GM13976 (cell line): ENCODE measurements around the gene NEDD4L.

Experiments used
- DNase-seq: peaks from one replicate; pipeline ENCODE4 v3.0.0; 2012; ENCODE audit warnings: low spot score
- CTCF ChIP-seq: IDR thresholded peaks from 2 replicates; pipeline ENCODE4 v1.5.1; 2012; ENCODE audit warnings: borderline replicate concordance, mild to moderate bottlenecking; ENCODE audit not compliant: insufficient read depth; ENCODE audit errors: extremely low read depth, missing control alignments, control extremely low read depth
- in situ Hi-C: fragments of 300-500 bp; cut with MboI; formaldehyde crosslinking; loops from one replicate; pipeline ENCODE4 v1.12.0; 2022; ENCODE audit warnings: low sequenced_read_pairs, mixed read lengths, inconsistent platforms; ENCODE audit not compliant: unreplicated experiment

Gene NEDD4L

GRCh38 chr18:58124475-58124874, 80.4 kb downstream of the NEDD4L start:
- in situ Hi-C loops, result loop anchor here (10.0 to 25.0 kb wide), 3 partner anchors 80 to 487 kb away; partner anchors contain the start of gene NEDD4L

DNA sequence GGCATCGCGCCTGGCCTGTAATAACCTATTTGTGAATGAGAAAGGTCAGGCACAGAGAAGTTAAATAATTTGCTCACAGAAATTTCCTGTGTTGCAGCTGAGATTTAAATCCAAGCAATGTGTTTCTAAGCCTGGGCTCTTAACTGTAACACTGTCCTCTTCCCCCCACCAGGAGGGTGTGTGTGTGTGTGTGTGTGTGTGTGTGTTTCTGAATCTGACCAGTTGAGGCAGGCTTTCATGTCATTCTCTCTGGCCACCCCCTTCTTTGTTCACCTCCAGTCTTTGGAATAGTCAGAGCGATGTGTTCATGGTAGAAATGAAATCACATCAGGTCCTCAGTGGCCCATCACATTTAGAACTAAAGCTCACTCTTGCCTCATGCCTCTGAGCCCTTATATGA, 81.2 kb downstream of the NEDD4L start:
- in situ Hi-C loops, result loop anchor here (10.0 kb wide), 2 partner anchors 80 to 230 kb away; partner anchors contain the start of gene NEDD4L
- no peak for TF ChIP-seq CTCF
- DNase-seq, result no peak

More at GRCh38 chr18:58124475-58124874, 80.4 kb downstream of the NEDD4L start:
- DNase-seq, result no peak
- TF ChIP-seq CTCF, result no peak

DNA sequence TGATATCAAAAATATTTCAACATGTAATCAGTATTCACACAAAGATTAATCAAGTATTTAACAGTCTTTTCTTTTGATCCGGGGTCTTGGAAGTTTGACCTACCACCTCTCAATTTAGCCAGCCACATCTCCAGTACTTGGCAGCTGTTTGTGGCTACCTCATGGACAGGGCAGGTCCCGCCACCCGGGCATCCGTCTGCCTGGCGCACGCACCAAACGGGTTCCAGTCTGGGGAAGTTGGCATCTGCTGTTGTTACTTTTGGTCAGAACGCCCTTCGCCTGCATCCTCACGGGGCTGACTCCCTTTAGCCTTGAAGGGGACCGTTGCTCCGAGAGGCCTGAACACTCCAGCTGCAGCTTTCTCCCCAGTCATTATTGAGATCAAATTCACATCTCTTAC, 81.7 kb downstream of the NEDD4L start:
- in situ Hi-C loops, result loop anchor here (10.0 kb wide), 2 partner anchors 81 to 231 kb away; partner anchors contain the start of gene NEDD4L

GRCh38 chr18:58128381-58129374, 84.7 kb downstream of the NEDD4L start:
- DNase-seq, result no peak
- in situ Hi-C loops, result loop anchor here (10.0 kb wide), 2 partner anchors 84 to 234 kb away; partner anchors contain the start of gene NEDD4L
- TF ChIP-seq CTCF, result no peak

More for the DNA sequence above, 81.7 kb downstream of the NEDD4L start:
- no peak for TF ChIP-seq CTCF
- DNase-seq, result no peak

- no peak for TF ChIP-seq CTCF
- in situ Hi-C loops, result no loop called here
- DNase-seq, result no peak
These were observed 88.7 kb downstream of the NEDD4L start for GRCh38 chr18:58132595-58133261.

DNA sequence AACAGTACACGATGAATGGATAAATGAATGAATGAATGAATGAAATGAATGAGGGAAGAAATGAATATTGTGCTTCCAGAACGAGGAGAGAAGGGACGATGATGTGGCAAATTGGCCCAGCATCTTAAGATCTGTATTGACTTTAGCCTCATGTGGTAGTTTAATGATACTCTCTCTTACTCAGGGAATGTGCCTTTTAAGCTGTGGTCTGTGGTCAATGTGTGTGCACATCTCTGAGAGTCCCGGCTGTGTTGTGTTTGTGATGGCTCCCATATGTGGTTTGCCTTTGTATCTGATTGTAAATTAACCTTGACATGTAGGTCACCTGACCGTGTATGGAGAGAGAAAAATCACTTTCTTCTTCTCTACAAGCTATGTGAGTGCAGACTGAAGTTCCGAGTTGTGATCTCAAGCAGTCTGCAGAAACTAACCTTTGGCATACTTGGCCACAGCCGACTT, 91.2 kb downstream of the NEDD4L start:
- in situ Hi-C loops, result no loop called here
- TF ChIP-seq CTCF, result no peak
- DNase-seq, result no peak
